Measurements from ENCODE around the gene LINC01488. TPM values are rescaled to one million over a fixed set of nuclear protein-coding genes. Genes with fewer than 3 reads are reported as not detected.

LINC01488 gene
- total and polyA plus RNA-seq, 2 experiments from 2014 or later: not detected

DNA sequence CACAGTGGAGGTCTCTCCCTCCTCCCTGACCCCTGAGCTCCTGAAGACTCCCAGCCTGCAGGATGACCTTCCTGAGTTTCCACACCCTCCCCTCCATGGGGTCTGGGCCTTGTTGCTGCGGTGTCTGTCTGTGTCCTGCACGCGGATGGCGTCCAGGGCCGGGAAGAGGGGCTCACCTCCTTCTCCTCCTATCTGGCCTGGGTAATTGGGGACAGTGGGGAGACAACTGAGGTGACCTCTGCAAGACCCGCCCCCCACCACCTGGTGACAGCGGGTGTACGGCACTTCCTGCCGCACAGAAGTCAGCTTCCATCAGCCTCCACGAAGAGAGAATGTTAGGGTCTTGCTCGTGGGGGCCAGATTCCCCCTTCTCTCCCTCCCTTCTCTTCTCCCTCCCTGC is 31.7 kb downstream of the LINC01488 start:
- Histone ChIP-seq H2AFZ (no peak overlapping the region), H3K4me3 (no peak overlapping the region), H3K4me1 (ENCODE audit: insufficient read depth) (peaks cover 24% of the 10 kb centered on the region), H3K79me2 (ENCODE audit: insufficient read depth) (no peaks in the 10 kb centered on the region), H3K27me3 (replicated peaks; ENCODE audit: insufficient read depth) (no peaks in the 10 kb centered on the region), H3K36me3 (ENCODE audit: low read depth) (no peaks in the 10 kb centered on the region), H3K9me2 (ENCODE audit: insufficient read depth) (no peaks in the 10 kb centered on the region), H3K9me3 (ENCODE audit: low read depth) (no peaks in the 10 kb centered on the region), H3K9ac (no peak overlapping the region), H4K20me1 (ENCODE audit: insufficient read depth) (no peaks in the 10 kb centered on the region), H3F3A (ENCODE audit: insufficient read depth) (peaks cover 13% of the 10 kb centered on the region), H3K4me2 (ENCODE audit: unreplicated experiment) (no peak overlapping the region), H3K27ac (no peak overlapping the region)
- DNase-seq: no peak
- no peak for TF ChIP-seq EZH2 (IDR thresholded peaks at IDR 0.05; ENCODE audit: insufficient read depth, poor library complexity, severe bottlenecking)
- no peak for TF ChIP-seq EZH2phosphoT487 (IDR thresholded peaks at IDR 0.05; ENCODE audit: insufficient read depth, low read depth)
- in situ Hi-C loops (cut with MboI): no loop called here
- WGBS, 2 experiments (ENCODE audit: low coverage in 1 of 2, low lambda C conversion rate in 2 of 2, missing lambda C conversion rate in 2 of 2): 93 to 97% methylated on average over 7 to 11 of the region's 11 CpGs

DNA sequence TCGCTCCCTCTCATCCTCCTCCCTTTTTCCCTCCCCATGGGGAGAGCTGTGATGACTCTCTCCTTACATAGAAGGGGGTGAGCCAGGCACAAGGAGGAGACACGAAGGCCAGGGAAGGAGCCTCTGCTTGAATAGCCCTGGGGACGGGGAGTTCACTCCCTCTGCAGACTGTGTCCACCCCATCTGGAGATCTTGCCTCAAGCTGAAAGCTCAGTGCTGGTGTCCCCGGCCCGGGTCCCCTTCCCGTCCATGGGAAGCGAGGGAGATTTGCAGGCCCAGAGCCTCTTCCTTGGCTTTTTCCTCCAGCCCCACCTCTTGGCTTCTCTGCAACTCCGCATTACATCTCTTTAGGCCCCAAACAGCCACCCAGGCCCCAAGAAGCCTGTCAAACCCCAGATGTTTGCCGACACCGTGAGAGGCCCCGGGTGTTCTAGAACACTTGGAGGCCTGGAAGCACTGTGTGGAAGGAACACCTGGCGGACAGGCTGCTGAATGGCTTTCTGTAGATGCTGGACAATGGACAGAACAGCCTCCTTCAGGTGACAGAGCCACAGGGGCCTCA is 32.3 kb downstream of the LINC01488 start:
- H4K20me1 ChIP-seq (ENCODE audit: insufficient read depth): no peaks in the 10 kb centered on the region
- H3F3A ChIP-seq (ENCODE audit: insufficient read depth): peaks cover 18% of the 10 kb centered on the region
- H3K36me3 ChIP-seq (ENCODE audit: low read depth): no peaks in the 10 kb centered on the region
- DNase-seq: no peak
- in situ Hi-C loops (cut with MboI): no loop called here
- H3K4me3 ChIP-seq: no peak overlapping the region
- TF ChIP-seq EZH2 (IDR thresholded peaks at IDR 0.05; ENCODE audit: insufficient read depth, poor library complexity, severe bottlenecking) (no peak), EZH2phosphoT487 (IDR thresholded peaks at IDR 0.05; ENCODE audit: insufficient read depth, low read depth) (no peak)
- H3K9me3 ChIP-seq (ENCODE audit: low read depth): no peaks in the 10 kb centered on the region
- H3K4me1 ChIP-seq (ENCODE audit: insufficient read depth): peaks cover 28% of the 10 kb centered on the region
- H3K4me2 ChIP-seq (ENCODE audit: unreplicated experiment): no peak overlapping the region
- WGBS, 2 experiments (ENCODE audit: low coverage in 1 of 2, low lambda C conversion rate in 2 of 2, missing lambda C conversion rate in 2 of 2): 95 to 96% methylated on average over 12 of the region's 12 CpGs
- H2AFZ ChIP-seq: no peak overlapping the region
- H3K79me2 ChIP-seq (ENCODE audit: insufficient read depth): 0 out of 2 replicates have a peak, but pooled peaks cover 1% of the 10 kb centered on the region
- no peak overlapping the region for H3K9ac ChIP-seq
- no peaks in the 10 kb centered on the region for H3K27me3 ChIP-seq (replicated peaks; ENCODE audit: insufficient read depth)
- no peaks in the 10 kb centered on the region for H3K9me2 ChIP-seq (ENCODE audit: insufficient read depth)
- no peak overlapping the region for H3K27ac ChIP-seq

DNA sequence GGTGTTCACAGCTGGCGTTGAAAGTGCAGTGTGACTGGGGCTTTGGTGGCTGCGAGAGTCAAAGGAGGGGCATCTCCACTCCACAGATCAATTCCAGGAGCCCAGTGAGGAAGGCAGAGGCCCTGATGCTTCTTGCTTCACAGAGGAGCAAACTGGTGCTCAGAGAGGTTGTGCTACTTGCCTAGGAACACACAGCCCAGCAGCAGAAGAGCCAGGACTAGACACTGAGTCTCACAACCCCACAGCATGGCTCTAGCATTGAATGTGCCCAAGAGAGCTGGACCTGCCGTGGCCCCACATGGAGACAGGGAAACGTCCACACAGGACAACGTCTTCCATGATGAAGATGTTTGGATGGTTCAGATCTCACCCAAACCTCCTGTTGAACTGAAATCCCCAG is 33.3 kb downstream of the LINC01488 start:
- Histone ChIP-seq H2AFZ (no peak overlapping the region), H3K4me3 (no peak overlapping the region), H3F3A (ENCODE audit: insufficient read depth) (peaks cover 22% of the 10 kb centered on the region), H3K27ac (no peak overlapping the region), H3K27me3 (replicated peaks; ENCODE audit: insufficient read depth) (no peaks in the 10 kb centered on the region), H3K4me2 (ENCODE audit: unreplicated experiment) (no peak overlapping the region), H3K4me1 (ENCODE audit: insufficient read depth) (peaks cover 36% of the 10 kb centered on the region), H4K20me1 (ENCODE audit: insufficient read depth) (no peaks in the 10 kb centered on the region), H3K9ac (no peak overlapping the region), H3K79me2 (ENCODE audit: insufficient read depth) (peaks cover 9% of the 10 kb centered on the region; the same call in 1 of the 2 replicates), H3K9me3 (ENCODE audit: low read depth) (no peaks in the 10 kb centered on the region), H3K9me2 (ENCODE audit: insufficient read depth) (no peaks in the 10 kb centered on the region), H3K36me3 (ENCODE audit: low read depth) (no peaks in the 10 kb centered on the region)
- DNase-seq: no peak
- in situ Hi-C loops (cut with MboI): no loop called here
- no peak for TF ChIP-seq EZH2phosphoT487 (IDR thresholded peaks at IDR 0.05; ENCODE audit: insufficient read depth, low read depth)
- no peak for TF ChIP-seq EZH2 (IDR thresholded peaks at IDR 0.05; ENCODE audit: insufficient read depth, poor library complexity, severe bottlenecking)
- 89 to 92% methylated on average over 5 of the region's 5 CpGs for WGBS, 2 experiments (ENCODE audit: low coverage in 1 of 2, low lambda C conversion rate in 2 of 2, missing lambda C conversion rate in 2 of 2)

DNA sequence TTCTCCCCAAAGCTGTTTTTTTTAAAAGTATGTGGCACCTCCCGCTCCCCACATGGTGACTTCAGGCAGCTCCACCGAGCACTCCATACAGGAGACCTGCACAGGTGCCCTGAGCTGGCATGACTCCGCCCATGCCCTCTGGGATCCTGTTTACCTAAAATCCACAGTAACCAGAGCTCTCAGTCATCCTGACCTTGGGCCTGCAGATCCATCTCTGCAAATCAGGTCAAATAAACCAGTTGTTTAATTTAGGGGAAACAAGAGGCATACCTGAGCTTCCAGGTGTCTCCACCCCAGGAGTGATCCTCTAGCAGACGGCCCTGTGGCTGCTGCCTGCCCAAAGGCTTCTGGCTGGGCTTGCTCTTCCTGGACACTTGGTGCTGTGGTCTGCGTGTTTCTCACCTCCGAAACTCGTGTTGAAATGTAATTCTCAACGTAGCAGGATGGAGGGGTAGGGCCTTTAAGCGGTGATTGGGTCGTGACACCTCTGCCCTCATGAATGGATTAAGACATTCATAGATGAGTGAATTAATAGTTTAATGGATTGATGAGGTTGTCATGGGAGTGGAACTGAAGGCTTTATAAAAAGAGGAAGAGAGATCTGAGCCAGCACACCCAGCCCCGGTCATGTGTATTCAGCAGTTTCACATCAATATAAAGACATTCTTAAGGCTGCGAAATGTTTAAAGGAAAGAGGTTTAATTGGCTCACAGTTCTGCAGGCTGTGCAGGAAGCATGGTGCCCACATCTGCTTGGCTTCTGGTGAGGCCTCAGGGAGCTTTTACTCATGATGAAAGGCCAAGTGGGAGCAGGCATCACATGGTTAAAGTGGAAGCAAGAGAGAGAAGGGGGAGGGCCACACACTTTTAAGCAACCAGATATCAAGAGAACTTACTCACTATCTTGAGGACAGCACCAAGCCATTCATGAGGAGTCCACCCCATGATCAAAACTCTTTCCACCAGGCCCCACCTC is 34.1 kb downstream of the LINC01488 start:
- Histone ChIP-seq H3K79me2 (ENCODE audit: insufficient read depth) (peaks cover 9% of the 10 kb centered on the region; the same call in 1 of the 2 replicates), H4K20me1 (ENCODE audit: insufficient read depth) (no peaks in the 10 kb centered on the region), H3K4me2 (ENCODE audit: unreplicated experiment) (no peak overlapping the region), H3K4me1 (ENCODE audit: insufficient read depth) (peaks cover 36% of the 10 kb centered on the region), H3K27me3 (replicated peaks; ENCODE audit: insufficient read depth) (no peaks in the 10 kb centered on the region), H3K9ac (no peak overlapping the region), H3K36me3 (ENCODE audit: low read depth) (no peaks in the 10 kb centered on the region), H3K9me2 (ENCODE audit: insufficient read depth) (no peaks in the 10 kb centered on the region), H3K9me3 (ENCODE audit: low read depth) (no peaks in the 10 kb centered on the region), H3K27ac (no peak overlapping the region), H2AFZ (no peak overlapping the region), H3K4me3 (no peak overlapping the region), H3F3A (ENCODE audit: insufficient read depth) (peaks cover 22% of the 10 kb centered on the region)
- DNase-seq: no peak
- WGBS, 2 experiments (ENCODE audit: low coverage in 1 of 2, low lambda C conversion rate in 2 of 2, missing lambda C conversion rate in 2 of 2): 85 to 89% methylated on average over 12 of the region's 12 CpGs
- in situ Hi-C loops (cut with MboI): no loop called here
- no peak for TF ChIP-seq EZH2phosphoT487 (IDR thresholded peaks at IDR 0.05; ENCODE audit: insufficient read depth, low read depth)
- no peak for TF ChIP-seq EZH2 (IDR thresholded peaks at IDR 0.05; ENCODE audit: insufficient read depth, poor library complexity, severe bottlenecking)

Data from GM23248 (cell line).